NCI-H2196 treated with DMSO at 0.1 percent for 48 hours (cell line): ENCODE measurements around the gene AFAP1L2.

Source experiments
- DNase-seq: peaks from one replicate; lab custom pipeline; 2025; ENCODE audit not compliant: unreplicated experiment; lab: John Stamatoyannopoulos, UW

AFAP1L2 gene

GRCh38 chr10:114404171-114405010 is at the start of gene AFAP1L2:
Gene AFAP1L2, minus strand, starts transcription at chr10:114404502. Its CDS starts 47 bp downstream, at chr10:114404455.
- no peak for DNase-seq

- no peak for DNase-seq
These were observed 49.3 kb upstream of the AFAP1L2 start for GRCh38 chr10:114453576-114453975.

- no peak for DNase-seq
These were observed 44.6 kb upstream of the AFAP1L2 start for GRCh38 chr10:114448897-114449296.

- no peak for DNase-seq
These were observed 41.0 kb upstream of the AFAP1L2 start for GRCh38 chr10:114445332-114445731.

GRCh38 chr10:114444819-114445218 is 40.5 kb upstream of the AFAP1L2 start:
- no peak for DNase-seq

GRCh38 chr10:114442091-114442630 is 37.9 kb upstream of the AFAP1L2 start:
- no peak for DNase-seq

GRCh38 chr10:114441107-114441506 is 36.8 kb upstream of the AFAP1L2 start:
- DNase-seq: no peak

GRCh38 chr10:114437473-114438292 is 33.4 kb upstream of the AFAP1L2 start:
- no peak for DNase-seq

- DNase-seq: no peak
These were observed 32.6 kb upstream of the AFAP1L2 start for GRCh38 chr10:114436941-114437340.

- no peak for DNase-seq
These were observed 28.3 kb upstream of the AFAP1L2 start for GRCh38 chr10:114432566-114433093.

- DNase-seq: no peak
These were observed 27.3 kb upstream of the AFAP1L2 start for GRCh38 chr10:114431414-114432135.

- DNase-seq: no peak
These were observed 26.5 kb upstream of the AFAP1L2 start for GRCh38 chr10:114430688-114431413.

- DNase-seq: no peak
These were observed 25.5 kb upstream of the AFAP1L2 start for GRCh38 chr10:114429581-114430335.

GRCh38 chr10:114427124-114427852 is 23.0 kb upstream of the AFAP1L2 start:
- DNase-seq: no peak

- no peak for DNase-seq
These were observed 22.2 kb upstream of the AFAP1L2 start for GRCh38 chr10:114426476-114426875.

- no peak for DNase-seq
These were observed 16.6 kb upstream of the AFAP1L2 start for GRCh38 chr10:114420811-114421485.

GRCh38 chr10:114418109-114418508 is 13.8 kb upstream of the AFAP1L2 start:
- DNase-seq: no peak
